RWPE1 (cell line): ENCODE data around the gene INPP4A.

Experiments
- CTCF ChIA-PET: fragments of 350-600 bp; sonication (Branson Sonifier 250); formaldehyde crosslinking; extraction: SDS; loops from one replicate; lab custom pipeline; 2021; lab: Yijun Ruan, JAX
- POLR2A ChIA-PET: fragments of 400-600 bp; formaldehyde crosslinking; extraction: SDS; loops from one replicate; lab custom pipeline; 2020; ENCODE audit warnings: antibody characterized with exemption; ENCODE audit not compliant: low non-redundant PET; lab: Yijun Ruan, JAX
- DNase-seq: peaks from one replicate; pipeline ENCODE4 v3.0.0; 2012; ENCODE audit warnings: low spot score
- H3K27ac ChIP-seq: fragments of 450-650 bp; 2 replicates; pipeline ENCODE4 v1.5.1; 2017
- TF ChIP-seq, protein P1 (sequence below): fragments of 450-650 bp; conservative IDR thresholded peaks from 2 replicates; pipeline ENCODE4 v1.5.1; 2017; ENCODE audit warnings: low read depth, mild to moderate bottlenecking

Gene INPP4A

GRCh38 chr2:98623657-98624056, 179.0 kb downstream of the INPP4A start:
- no peak overlapping the region for H3K27ac ChIP-seq
- POLR2A ChIA-PET = no interaction called here
- CTCF ChIA-PET = interaction anchor here (0.6 to 1.0 kb wide), 2 partner anchors 21 to 26 kb away, joined by 3 read pairs; no protein-coding TSS in a partner anchor
- no peak for DNase-seq
- TF ChIP-seq, protein P1, sequence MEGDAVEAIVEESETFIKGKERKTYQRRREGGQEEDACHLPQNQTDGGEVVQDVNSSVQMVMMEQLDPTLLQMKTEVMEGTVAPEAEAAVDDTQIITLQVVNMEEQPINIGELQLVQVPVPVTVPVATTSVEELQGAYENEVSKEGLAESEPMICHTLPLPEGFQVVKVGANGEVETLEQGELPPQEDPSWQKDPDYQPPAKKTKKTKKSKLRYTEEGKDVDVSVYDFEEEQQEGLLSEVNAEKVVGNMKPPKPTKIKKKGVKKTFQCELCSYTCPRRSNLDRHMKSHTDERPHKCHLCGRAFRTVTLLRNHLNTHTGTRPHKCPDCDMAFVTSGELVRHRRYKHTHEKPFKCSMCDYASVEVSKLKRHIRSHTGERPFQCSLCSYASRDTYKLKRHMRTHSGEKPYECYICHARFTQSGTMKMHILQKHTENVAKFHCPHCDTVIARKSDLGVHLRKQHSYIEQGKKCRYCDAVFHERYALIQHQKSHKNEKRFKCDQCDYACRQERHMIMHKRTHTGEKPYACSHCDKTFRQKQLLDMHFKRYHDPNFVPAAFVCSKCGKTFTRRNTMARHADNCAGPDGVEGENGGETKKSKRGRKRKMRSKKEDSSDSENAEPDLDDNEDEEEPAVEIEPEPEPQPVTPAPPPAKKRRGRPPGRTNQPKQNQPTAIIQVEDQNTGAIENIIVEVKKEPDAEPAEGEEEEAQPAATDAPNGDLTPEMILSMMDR = no peak

DNA sequence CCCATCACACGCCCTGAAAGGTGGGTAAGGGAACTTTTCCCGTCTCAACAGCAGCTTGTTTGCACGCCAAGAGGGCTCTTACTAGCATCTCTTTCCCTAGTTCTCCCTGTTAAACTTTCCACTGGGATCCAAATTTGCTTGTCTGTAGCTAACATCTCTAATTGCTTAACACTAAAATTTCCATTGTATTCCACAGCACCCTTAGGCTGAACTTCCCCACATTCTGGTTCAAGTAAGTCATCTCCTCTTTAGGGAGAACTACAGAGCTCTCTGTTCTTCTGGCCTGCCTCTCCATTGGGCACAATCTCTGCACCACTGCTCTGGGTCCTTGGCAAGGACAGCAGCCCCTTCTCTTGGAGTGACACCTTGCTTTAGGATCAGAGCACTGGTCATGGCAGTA, 187.7 kb downstream of the INPP4A start:
- TF ChIP-seq, protein P1 = no peak
- H3K27ac ChIP-seq = no peak overlapping the region
- ChIA-PET CTCF (interaction anchor here (1.3 kb wide), 1 partner anchor 17 kb away, joined by 4 read pairs; no protein-coding TSS in a partner anchor), POLR2A (no interaction called here)
- no peak for DNase-seq

GRCh38 chr2:98634406-98635092, 189.9 kb downstream of the INPP4A start:
- ChIA-PET POLR2A (no interaction called here), CTCF (interaction anchor here (0.7 kb wide), 1 partner anchor 567 kb away, joined by 3 read pairs; no protein-coding TSS in a partner anchor)
- DNase-seq = no peak
- H3K27ac ChIP-seq = no peak overlapping the region
- TF ChIP-seq, protein P1 = no peak

DNA sequence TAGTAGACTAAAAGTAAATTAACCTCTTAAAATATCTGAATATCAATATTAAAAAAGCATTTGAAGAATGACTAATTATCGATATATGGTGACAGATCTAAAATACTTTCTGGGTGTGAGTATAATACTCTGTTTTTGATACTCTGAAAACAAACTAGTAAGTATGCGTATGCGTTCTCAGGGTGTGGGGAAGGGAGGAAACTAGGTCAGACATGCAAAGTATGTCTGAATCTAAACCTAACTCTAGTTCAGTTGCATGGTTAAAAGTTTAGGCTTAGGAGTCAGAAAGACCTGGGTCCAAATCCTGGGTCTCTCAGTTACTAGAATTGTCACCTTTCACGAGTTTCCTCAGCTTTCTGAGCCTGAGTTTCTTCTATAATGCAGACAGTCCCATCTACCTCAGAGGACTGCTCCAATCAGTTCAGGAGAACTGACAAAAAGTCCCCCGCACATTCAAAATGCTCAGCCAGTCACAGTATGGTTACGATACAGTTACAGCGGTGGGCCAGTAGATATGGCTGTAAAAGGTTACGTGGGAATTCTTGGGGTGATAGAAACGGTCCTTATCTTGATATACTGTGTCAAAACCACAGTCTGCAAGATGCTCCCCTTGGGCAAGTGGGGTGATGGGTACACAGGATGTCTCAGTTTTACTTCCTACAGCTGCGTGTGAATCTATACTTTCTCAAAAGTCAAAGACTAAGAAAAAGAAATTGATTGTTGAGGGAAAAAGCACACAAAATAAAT, 192.9 kb downstream of the INPP4A start:
- ChIA-PET POLR2A (no interaction called here), CTCF (interaction anchor here (1.5 kb wide), 1 partner anchor 12 kb away, joined by 6 read pairs; no protein-coding TSS in a partner anchor)
- H3K27ac ChIP-seq = no peak overlapping the region
- TF ChIP-seq, protein P1 = no peak
- no peak for DNase-seq

DNA sequence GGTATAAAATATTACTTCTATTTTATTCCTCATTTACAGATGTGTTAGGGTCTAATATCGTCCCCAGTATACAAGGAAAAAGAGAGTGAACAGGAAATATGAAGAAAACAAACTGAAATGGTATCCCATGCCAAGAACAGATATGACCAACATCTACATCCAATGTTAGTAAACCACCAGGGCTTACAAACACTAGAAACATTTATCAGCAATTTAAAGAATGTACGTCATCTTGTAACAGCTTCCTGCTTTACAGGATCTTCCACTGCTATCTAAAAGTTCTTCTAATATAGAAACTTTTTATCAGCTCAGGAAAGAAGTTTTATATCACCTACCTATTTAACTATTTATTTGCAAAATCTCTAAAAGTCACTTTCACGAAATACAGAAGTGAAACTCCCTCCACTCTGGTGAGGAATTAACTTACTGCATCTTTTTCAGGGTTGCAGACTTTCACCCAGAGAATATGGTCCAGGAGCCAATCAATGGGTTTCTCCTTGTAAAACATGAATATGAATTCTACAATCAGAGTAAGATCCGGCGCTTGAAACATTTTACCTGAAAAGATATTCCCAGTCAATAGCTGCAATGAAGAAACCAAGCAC, 198.9 kb downstream of the INPP4A start:
- ChIA-PET POLR2A (no interaction called here), CTCF (interaction anchor here (0.6 kb wide), 2 partner anchors 40 to 736 kb away, joined by 3 read pairs; no protein-coding TSS in a partner anchor)
- no peak for DNase-seq
- TF ChIP-seq, protein P1 = no peak
- no peak overlapping the region for H3K27ac ChIP-seq
